Subcutaneous abdominal adipose tissue (tissue), 5 donors: ENCODE data around the gene PMM1.

ENCODE experiments used
- H3K27ac ChIP-seq: one replicate; pipeline ENCODE4 v1.7.0; 2013; ENCODE audit warnings: low read depth, mild to moderate bottlenecking, inconsistent platforms, low read length, moderate library complexity
- H3K27me3 ChIP-seq, 5 donors: one replicate each; pipeline ENCODE4 v1.7.0; 2013; ENCODE audit warnings: low read length in 5 of 5, inconsistent platforms in 1 of 5; ENCODE audit not compliant: control insufficient read depth in 5 of 5, insufficient read depth in 4 of 5
- H3K36me3 ChIP-seq, 5 donors: one replicate each; pipeline ENCODE4 v1.7.0; 2013; ENCODE audit warnings: low read length in 5 of 5; ENCODE audit not compliant: control insufficient read depth in 5 of 5, insufficient read depth in 5 of 5
- H3K4me1 ChIP-seq, 5 donors: one replicate each; pipeline ENCODE4 v1.7.0; 2013; ENCODE audit warnings: low read length in 5 of 5, mild to moderate bottlenecking in 3 of 5, moderate library complexity in 1 of 5; ENCODE audit not compliant: control insufficient read depth in 5 of 5, insufficient read depth in 5 of 5
- H3K4me3 ChIP-seq, 5 donors: one replicate each; pipeline ENCODE4 v1.7.0; 2013; ENCODE audit warnings: low read length in 5 of 5, low read depth in 1 of 5
- H3K9ac ChIP-seq, 5 donors: one replicate each; pipeline ENCODE4 v1.7.0; 2013; ENCODE audit warnings: low read length in 5 of 5, mild to moderate bottlenecking in 4 of 5, moderate library complexity in 3 of 5
- H3K9me3 ChIP-seq, 5 donors: one replicate each; pipeline ENCODE4 v1.7.0; 2013; ENCODE audit warnings: low read length in 5 of 5; ENCODE audit not compliant: control insufficient read depth in 5 of 5
- donor health status: healthy.
- donor health status: healthy.
- donor health status: healthy.
- donor health status: healthy.
- donor health status: healthy.

Gene PMM1

DNA sequence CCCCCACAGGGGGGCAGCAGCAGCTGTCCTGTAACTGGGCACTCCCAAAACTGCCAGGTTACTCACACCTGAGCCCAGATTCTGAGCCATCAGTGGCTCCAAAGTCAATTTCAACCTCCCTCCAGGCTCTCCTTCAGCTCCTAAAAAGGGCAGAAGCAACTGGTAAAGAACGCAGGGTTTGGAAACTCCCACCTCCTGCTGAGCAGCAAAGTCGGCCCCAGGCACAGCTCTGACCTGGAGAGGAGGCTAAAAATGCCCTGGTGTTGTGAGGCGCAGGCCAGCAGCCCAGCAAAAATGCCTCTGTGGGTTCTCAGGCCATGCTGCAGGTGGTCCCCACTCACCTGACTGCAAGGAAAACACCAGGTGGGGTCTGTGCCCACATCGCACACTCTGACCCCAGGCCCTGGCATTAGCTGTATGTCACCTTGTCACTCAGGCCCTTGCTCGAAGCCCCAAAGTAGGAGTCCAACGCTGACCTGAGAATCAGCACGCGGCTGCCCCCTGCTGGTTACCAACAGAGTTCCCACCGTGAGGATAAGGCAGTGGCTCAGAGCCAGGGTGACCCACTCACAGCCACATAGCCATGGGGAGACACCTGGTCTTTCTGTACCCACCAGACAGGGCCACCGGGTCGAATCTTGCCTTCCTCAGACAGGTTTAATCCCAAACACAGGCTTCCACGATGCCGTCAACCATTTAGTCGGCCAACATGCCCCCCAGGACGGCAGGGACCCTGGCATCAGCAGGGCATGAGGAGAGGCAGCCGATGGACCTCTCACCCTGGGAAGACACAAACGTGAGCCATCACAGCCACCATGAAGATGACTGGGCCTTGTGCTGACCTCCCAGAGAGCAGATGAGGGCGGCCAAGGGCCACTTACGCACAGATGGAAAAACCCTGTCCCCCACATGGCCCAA, 56.5 kb downstream of the PMM1 start:
- no peak overlapping the region for H3K4me3 ChIP-seq
- no peak overlapping the region for H3K27ac ChIP-seq
- H3K4me1 ChIP-seq = peaks cover 0 to 12% (median 0%) of the 10 kb centered on the region in 5 donors
- peaks cover 0 to 64% (median 49%) of the 10 kb centered on the region in 5 donors for H3K36me3 ChIP-seq
- H3K9me3 ChIP-seq = no peaks in the 10 kb centered on the region
- no peaks in the 10 kb centered on the region for H3K27me3 ChIP-seq
- peak overlapping the region in 1 of 5 donors; percentile 26 for H3K9ac ChIP-seq

GRCh38 chr22:41531715-41532477, 57.7 kb downstream of the PMM1 start:
- Histone ChIP-seq H3K9me3 (no peaks in the 10 kb centered on the region), H3K36me3 (peaks cover 0 to 72% (median 56%) of the 10 kb centered on the region in 5 donors), H3K27ac (no peak overlapping the region)

DNA sequence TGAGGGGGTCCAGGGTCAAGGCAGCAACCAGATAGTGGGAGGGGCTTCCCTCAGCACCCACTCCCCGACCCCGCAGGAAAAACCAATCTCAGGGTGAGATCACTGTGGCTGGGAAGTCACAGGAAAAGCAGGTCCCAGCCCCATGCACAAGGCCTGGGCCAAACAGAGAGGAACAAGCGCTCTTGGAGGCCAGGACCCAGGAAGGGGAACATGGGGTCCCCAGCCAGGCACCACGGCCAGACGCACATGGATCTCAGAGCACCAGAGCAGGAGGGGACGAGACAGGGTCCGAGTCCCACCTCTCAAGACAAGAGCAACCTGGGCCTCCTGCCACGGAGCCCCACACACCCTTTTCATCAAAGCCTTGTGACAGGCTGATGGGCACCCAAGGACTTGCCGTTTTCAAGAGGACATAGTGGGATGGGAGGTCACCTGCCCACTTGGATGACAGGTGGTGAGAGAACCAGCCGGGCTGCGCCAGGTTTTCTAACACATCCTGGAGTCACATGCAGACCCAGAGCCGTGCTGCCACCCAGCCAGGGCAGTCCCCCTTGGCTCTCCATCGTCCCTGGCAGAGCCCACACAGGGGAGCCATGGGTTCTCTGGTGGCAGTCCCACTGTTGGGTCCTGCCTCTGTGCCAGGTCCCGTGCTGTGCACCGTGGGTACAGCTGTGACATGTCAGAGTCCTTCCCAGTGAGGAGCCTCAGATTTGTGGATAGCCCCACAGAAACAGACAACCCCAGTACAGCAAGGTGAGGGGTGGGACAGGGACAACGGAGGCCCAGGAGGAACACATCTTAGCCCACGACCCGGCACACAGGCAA, 58.5 kb downstream of the PMM1 start:
- no peak overlapping the region for H3K27ac ChIP-seq
- no peaks in the 10 kb centered on the region for H3K9me3 ChIP-seq
- no peak overlapping the region for H3K4me3 ChIP-seq
- H3K4me1 ChIP-seq = peaks cover 2 to 20% (median 5%) of the 10 kb centered on the region in 5 donors
- H3K9ac ChIP-seq = peak overlapping the region in 1 of 5 donors; percentile 22
- peaks cover 0 to 80% (median 63%) of the 10 kb centered on the region in 5 donors for H3K36me3 ChIP-seq
- H3K27me3 ChIP-seq = no peaks in the 10 kb centered on the region

More at GRCh38 chr22:41531715-41532477, 57.7 kb downstream of the PMM1 start:
- Histone ChIP-seq H3K4me3 (no peak overlapping the region), H3K27me3 (no peaks in the 10 kb centered on the region), H3K9ac (peak overlapping the region in 1 of 5 donors; percentile 22), H3K4me1 (peaks cover 0 to 12% (median 0%) of the 10 kb centered on the region in 5 donors)

DNA sequence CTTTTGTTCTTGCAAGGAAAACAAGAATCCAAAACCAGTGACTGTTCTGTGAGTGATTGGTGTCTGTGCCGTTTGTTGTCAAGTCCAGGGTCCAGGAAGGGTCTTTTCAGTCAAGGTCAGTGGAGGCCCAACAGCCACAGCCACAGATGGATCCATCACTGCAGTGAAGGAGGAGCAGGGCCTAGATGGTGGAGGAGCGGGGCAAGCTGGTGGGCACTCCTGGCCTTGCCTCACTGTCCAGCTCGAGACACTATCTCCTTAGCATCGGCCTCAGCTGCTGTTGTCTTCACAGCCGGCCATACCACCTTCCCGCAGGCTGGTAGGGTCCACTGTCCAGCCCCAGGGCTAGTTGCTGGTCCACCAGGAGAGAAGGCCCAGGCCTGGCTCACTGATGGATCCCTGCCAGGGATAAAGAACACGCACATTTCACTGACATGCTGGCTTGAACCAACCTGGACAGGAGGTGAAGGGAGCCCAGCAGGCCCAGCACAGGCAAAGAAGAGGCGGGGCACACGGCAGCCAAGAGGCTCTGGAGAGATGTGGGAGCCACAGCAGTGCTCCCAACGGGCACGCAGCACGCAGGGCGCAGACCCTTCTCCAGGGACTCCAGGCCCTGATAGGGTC, 60.6 kb downstream of the PMM1 start:
- Histone ChIP-seq H3K27me3 (no peaks in the 10 kb centered on the region), H3K4me3 (no peak overlapping the region), H3K4me1 (peaks cover 7 to 40% (median 20%) of the 10 kb centered on the region in 5 donors), H3K9me3 (no peaks in the 10 kb centered on the region), H3K36me3 (peaks cover 0 to 88% (median 78%) of the 10 kb centered on the region in 5 donors), H3K9ac (no peak overlapping the region), H3K27ac (no peak overlapping the region)

DNA sequence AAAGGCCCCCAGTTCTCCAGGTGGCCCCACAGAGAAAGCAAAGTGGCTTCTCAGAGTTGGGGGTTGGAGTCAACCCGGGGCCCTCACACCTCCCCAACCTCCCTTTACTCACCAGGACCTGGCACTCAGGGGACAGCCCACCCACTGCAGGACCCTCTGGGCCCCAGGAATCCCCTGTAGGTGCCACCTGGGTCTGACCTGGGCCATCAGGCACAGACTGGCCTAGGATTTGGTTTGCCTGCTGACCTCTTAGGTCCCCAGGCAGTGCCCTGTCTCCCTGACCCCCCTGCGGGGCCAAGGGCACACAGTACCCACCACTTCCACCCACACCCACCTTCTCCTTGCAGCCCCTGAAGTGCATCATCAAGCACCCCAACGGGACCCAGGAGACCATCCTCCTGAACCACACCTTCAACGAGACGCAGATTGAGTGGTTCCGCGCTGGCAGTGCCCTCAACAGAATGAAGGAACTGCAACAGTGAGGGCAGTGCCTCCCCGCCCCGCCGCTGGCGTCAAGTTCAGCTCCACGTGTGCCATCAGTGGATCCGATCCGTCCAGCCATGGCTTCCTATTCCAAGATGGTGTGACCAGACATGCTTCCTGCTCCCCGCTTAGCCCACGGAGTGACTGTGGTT, 61.4 kb downstream of the PMM1 start:
- Histone ChIP-seq H3K9me3 (no peaks in the 10 kb centered on the region), H3K27ac (no peak overlapping the region), H3K4me3 (no peak overlapping the region), H3K9ac (no peak overlapping the region), H3K27me3 (no peaks in the 10 kb centered on the region), H3K36me3 (peaks cover 0 to 92% (median 85%) of the 10 kb centered on the region in 5 donors), H3K4me1 (peaks cover 10 to 45% (median 28%) of the 10 kb centered on the region in 5 donors)
